ENCODE data around the gene MAP3K4. TPM values are rescaled to one million over a fixed set of nuclear protein-coding genes. Genes with fewer than 3 reads are reported as not detected.

The MAP3K4 gene
- total RNA-seq, 1 donor from 2014 or later = 63.3 TPM

GRCh38 chr6:161080263-161080970, 88.8 kb downstream of the MAP3K4 start:
- no peak for DNase-seq
- no peak for TF ChIP-seq CTCF (IDR thresholded peaks at IDR 0.05; ENCODE audit: partially characterized antibody, unreplicated experiment)
- Mint-ChIP-seq H3K36me3 (ENCODE audit: unreplicated experiment) (no peaks in the 10 kb centered on the region), H3K9me3 (ENCODE audit: unreplicated experiment) (peaks cover 2% of the 10 kb centered on the region), H3K27ac (ENCODE audit: unreplicated experiment) (no peak overlapping the region), H3K4me1 (ENCODE audit: low read depth, unreplicated experiment) (no peaks in the 10 kb centered on the region), H3K27me3 (ENCODE audit: unreplicated experiment) (no peaks in the 10 kb centered on the region), H3K4me3 (ENCODE audit: unreplicated experiment) (no peak overlapping the region)

- Mint-ChIP-seq H3K4me1 (ENCODE audit: low read depth, unreplicated experiment) (no peaks in the 10 kb centered on the region), H3K4me3 (ENCODE audit: unreplicated experiment) (no peak overlapping the region), H3K36me3 (ENCODE audit: unreplicated experiment) (no peaks in the 10 kb centered on the region), H3K27ac (ENCODE audit: unreplicated experiment) (no peak overlapping the region), H3K9me3 (ENCODE audit: unreplicated experiment) (peaks cover 2% of the 10 kb centered on the region), H3K27me3 (ENCODE audit: unreplicated experiment) (no peaks in the 10 kb centered on the region)
- TF ChIP-seq CTCF (IDR thresholded peaks at IDR 0.05; ENCODE audit: partially characterized antibody, unreplicated experiment) = no peak
- no peak for DNase-seq
Observed at GRCh38 chr6:161082215-161082614, 90.6 kb downstream of the MAP3K4 start.

- no peak overlapping the region for H3K27ac Mint-ChIP-seq (ENCODE audit: unreplicated experiment)
- no peaks in the 10 kb centered on the region for H3K9me3 Mint-ChIP-seq (ENCODE audit: unreplicated experiment)
- no peak for TF ChIP-seq CTCF (IDR thresholded peaks at IDR 0.05; ENCODE audit: partially characterized antibody, unreplicated experiment)
- H3K4me3 Mint-ChIP-seq (ENCODE audit: unreplicated experiment) = no peak overlapping the region
- DNase-seq = no peak
- no peaks in the 10 kb centered on the region for H3K27me3 Mint-ChIP-seq (ENCODE audit: unreplicated experiment)
- peaks cover 4% of the 10 kb centered on the region for H3K4me1 Mint-ChIP-seq (ENCODE audit: low read depth, unreplicated experiment)
- H3K36me3 Mint-ChIP-seq (ENCODE audit: unreplicated experiment) = no peaks in the 10 kb centered on the region
Observed at GRCh38 chr6:161085246-161085645, 93.7 kb downstream of the MAP3K4 start.

GRCh38 chr6:161088676-161089328, 97.2 kb downstream of the MAP3K4 start:
- Mint-ChIP-seq H3K4me3 (ENCODE audit: unreplicated experiment) (no peak overlapping the region), H3K9me3 (ENCODE audit: unreplicated experiment) (no peaks in the 10 kb centered on the region), H3K4me1 (ENCODE audit: low read depth, unreplicated experiment) (peaks cover 4% of the 10 kb centered on the region), H3K27ac (ENCODE audit: unreplicated experiment) (no peak overlapping the region), H3K36me3 (ENCODE audit: unreplicated experiment) (no peaks in the 10 kb centered on the region), H3K27me3 (ENCODE audit: unreplicated experiment) (no peaks in the 10 kb centered on the region)
- TF ChIP-seq CTCF (IDR thresholded peaks at IDR 0.05; ENCODE audit: partially characterized antibody, unreplicated experiment) = no peak
- DNase-seq = no peak

GRCh38 chr6:161091151-161091550, 99.6 kb downstream of the MAP3K4 start:
- Mint-ChIP-seq H3K27me3 (ENCODE audit: unreplicated experiment) (peaks cover 2% of the 10 kb centered on the region), H3K27ac (ENCODE audit: unreplicated experiment) (no peak overlapping the region), H3K36me3 (ENCODE audit: unreplicated experiment) (no peaks in the 10 kb centered on the region), H3K4me1 (ENCODE audit: low read depth, unreplicated experiment) (peaks cover 11% of the 10 kb centered on the region), H3K9me3 (ENCODE audit: unreplicated experiment) (no peaks in the 10 kb centered on the region), H3K4me3 (ENCODE audit: unreplicated experiment) (no peak overlapping the region)
- no peak for DNase-seq
- TF ChIP-seq CTCF (IDR thresholded peaks at IDR 0.05; ENCODE audit: partially characterized antibody, unreplicated experiment) = no peak
